HG03066 (cell line): Measurements from ENCODE around the gene WDR11.
"Not testable (repeated sequence)": the region's sequence is repeated elsewhere in the genome, so short reads cannot be mapped to it uniquely, and the experiment has no call there.

ENCODE experiments used
- ATAC-seq: cut with Tn5 transposase; IDR thresholded peaks from one replicate; pipeline ENCODE4 v1.9.1; 2021; ENCODE audit warnings: low read depth; ENCODE audit not compliant: unreplicated experiment

The WDR11 gene

GRCh38 chr10:120838941-120839340 is 12.2 kb upstream of the WDR11 start:
- no peak for ATAC-seq

DNA sequence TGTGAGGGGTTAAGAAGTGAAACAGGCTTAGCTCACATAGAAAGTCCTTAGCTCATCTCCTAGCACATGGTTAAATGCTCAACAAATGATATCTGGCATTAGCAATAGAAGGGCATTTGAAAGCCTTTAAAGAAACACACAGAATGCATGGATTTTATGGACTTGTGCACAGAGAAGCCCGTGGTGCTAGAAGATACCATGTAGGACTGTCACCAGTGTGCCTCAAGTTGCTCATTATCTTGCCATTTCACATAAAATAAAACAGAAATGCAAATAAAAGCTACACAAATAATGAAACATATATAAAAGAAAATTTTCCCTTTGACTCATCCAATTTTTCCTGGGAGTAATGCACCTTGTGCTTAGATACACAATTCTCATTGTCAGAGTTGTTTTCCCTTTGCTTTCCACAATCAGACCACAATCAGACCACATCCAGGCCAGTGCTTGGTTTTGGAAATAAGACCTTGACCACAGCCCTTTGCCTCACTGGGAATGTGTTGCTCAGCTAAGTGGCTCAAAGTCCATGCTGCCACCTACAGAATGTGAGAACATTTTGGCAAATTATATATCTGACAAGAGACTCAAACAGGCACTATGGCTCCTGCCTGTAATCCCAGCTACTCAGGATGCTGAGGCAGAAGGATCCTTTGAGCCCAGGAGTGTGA is 9.5 kb upstream of the WDR11 start:
- no peak for ATAC-seq

DNA sequence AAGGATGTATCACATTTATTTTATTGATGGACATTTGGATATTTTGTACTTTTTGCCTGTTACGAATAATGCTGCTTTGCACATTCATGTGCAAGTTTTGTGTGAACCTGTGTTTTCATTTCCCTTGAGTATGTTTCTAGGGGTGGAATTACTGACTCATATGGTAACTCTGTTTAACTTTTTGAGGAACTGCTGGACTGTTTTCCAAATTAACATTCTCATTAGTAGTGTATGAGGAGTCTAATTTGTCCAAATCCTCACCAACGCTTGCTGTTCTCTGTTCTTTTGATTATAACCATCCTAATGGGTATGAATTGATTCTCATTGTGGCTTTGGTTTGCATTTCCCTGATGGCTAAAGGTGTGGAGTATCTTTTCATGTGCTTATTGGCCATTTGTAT is 3.2 kb downstream of the WDR11 start:
- ATAC-seq: no peak

DNA sequence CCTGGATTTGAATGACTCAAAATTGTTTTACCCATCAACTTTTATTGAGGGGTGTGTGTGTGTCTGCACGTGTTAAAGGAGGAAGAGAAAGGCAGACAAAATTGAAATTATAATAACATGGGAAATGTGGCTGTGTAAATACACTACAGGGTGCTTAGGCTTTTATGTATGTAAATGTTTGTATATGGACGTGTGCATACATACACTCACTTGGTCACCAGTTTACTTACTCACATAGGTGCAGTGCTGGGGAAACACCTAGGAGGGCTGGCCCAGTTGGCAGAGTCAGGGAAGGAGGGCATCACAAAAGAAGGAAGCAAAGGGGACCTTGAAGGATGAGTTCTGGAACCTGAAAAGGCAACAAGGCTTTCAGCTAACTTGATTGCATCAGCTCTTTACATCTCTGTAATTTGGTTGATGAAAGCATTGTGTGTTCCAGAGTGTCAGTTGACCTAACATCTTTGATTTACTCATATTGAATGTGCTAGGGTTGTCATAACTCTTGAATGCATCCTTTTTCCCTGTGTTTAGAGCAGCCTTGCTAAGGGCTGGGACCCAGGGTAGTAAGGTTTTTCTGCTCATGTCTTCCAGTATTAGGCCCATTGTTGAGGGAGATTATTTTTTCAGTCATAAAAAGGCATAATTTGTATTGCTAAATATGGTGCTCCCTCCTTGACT is 10.2 kb downstream of the WDR11 start:
- no peak for ATAC-seq

DNA sequence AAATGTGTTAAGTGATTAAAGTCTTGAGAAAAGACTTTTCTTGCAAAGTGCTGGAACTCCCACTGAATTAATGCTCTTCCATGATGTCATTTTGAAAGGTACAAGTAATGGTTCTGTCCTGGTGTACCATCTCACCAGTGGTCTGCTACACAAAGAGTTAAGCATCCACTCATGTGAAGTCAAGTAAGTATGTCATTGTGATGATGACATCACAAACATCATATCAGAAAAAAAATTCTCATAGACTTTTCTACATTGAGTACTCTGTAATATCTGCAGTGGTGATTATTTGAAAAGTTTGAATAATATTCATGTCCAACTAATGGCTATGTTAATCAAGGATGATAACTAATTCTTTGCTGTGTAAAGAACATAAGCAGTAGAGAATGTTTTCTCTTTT is 22.6 kb downstream of the WDR11 start:
- ATAC-seq: no peak

- no peak for ATAC-seq
Observed at GRCh38 chr10:120883071-120883470, 31.9 kb downstream of the WDR11 start.

- ATAC-seq: no peak
Observed at GRCh38 chr10:120887482-120887881, 36.3 kb downstream of the WDR11 start.

DNA sequence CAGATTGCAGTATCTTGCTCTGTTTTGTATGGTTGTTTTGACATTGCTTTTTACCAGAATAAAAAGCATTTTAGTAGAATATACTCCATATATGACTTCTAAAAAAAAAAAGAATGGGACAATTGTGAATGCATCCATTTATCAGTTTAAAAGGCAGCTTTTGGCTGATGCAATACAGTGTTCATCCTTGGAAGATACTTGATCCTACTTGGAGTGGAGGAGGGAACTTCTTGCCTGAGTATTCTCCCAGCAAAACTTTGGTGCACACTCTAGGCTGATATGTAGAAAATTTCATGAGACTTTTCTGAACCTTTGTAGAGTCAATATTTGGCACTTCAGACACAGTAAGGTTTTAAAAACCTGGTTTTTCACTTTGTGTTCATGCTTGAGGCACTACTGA is 40.2 kb downstream of the WDR11 start:
- no peak for ATAC-seq

DNA sequence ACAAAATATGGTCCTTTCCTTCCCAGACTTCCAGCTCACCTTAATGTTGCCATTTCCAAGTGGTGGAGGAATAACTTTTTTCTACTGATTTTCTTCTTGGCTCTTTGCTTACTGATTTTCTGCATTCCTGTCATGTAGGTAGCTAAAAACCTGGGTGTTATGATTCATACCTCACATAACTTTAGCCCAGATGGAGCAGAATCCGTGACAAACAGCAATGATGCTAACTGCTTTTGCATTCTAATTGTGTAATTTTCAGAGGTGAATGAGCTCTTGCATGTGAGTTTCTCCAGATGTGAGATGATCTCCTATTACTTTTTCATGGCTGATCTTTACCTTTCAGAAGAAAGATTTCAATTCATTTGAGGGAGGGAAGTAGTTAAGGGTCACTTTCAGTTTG is 43.4 kb downstream of the WDR11 start:
- no peak for ATAC-seq

DNA sequence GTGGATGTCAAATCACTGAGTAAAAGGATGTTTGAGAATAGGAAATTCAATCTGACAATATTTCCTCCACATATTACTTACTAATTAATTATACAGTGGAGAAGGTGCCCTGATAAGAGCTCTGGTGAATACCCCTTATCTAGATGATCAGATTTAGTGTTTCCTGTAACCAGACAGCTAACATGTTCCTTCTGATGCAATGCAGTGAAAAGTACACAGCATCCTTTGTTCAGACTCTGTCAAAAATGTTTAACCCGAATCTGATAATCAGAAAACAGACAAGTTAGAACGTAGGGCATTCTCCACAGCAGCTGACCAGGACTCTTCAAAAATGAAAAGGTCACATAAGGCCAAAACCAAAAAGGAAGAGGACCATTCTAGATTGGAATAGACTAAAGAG is 46.2 kb downstream of the WDR11 start:
- no peak for ATAC-seq

- no peak for ATAC-seq
Observed at GRCh38 chr10:120905268-120905667, 54.1 kb downstream of the WDR11 start.

DNA sequence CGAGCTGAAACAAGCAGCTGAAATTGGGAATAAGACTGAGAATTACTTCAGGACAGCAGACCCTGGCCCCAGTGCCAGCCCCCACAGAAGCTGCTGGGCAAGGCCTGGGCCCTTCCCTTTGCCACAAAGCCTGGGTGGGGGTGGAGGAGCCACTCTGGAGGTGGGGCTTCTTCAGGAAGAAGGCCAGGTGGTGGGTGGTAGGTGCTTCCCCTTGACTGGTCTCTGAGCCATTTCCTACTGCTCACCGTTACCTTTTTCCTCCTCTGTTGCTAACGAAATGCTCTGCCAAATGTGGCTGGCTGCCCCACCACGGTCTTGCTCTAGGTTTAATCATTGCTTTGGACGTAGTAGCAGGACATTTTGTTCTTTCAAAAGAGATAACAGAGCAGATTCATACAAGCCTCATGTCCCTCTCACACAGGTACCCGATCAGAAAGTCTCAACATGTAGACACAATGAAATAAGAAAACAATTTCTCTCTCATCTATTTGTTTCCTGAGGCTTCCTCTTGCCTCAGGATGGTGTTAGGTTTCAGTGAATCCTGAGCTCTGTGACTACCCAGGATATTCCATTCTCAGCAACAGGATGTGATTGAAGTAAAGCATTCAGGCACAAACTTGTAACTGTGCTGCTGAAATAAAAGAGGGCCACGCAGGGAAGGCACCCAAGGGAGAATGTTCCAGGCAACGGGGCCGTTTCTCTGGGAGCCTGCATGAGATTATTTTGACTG is 66.5 kb downstream of the WDR11 start:
- no peak for ATAC-seq

DNA sequence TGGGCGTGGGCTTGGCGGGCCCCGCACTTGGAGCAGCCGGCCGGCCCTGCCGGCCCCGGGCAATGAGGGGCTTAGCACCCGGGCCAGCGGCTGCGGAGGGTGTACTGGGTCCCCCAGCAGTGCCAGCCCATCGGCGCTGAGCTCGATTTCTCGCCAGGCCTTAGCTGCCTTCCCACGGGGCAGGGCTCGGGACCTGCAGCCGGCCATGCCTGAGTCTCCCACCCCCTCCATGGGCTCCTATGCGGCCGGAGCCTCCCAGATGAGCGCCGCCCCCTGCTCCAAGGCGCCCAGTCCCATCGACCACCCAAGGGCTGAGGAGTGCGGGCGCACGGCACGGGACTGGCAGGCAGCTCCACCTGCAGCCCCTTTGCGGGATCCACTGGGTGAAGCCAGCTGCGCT is 72.7 kb downstream of the WDR11 start:
- ATAC-seq: not testable (repeated sequence)

DNA sequence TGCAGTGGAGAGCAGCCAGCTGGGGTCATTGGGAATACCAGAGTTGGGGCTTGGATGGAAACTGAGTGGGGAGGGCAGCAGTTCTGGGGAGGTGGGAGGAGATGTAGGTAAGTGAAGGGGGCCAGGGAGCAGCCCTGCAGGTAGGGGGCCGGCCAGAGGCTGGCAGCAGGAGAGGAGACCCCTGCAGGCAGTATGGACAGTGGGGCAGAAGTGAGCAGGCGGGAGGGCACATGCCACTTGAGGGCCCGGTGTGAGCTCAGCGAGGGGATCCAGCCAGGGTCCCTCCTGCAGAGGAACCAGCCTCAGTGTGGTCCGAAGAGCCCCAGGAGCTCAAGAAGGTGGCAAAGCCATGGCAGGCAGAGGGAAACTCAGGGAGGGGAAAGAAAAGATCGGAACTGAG is 75.4 kb downstream of the WDR11 start:
- no peak for ATAC-seq

GRCh38 chr10:120927352-120927751 is 76.2 kb downstream of the WDR11 start:
- no peak for ATAC-seq

GRCh38 chr10:120929166-120929565 is 78.0 kb downstream of the WDR11 start:
- ATAC-seq: no peak

- ATAC-seq: no peak
Observed at GRCh38 chr10:120931423-120931822, 80.3 kb downstream of the WDR11 start.

GRCh38 chr10:120931999-120932398 is 80.8 kb downstream of the WDR11 start:
- ATAC-seq: no peak

GRCh38 chr10:120938822-120939221 is 87.7 kb downstream of the WDR11 start:
- ATAC-seq: no peak

- ATAC-seq: no peak
Observed at GRCh38 chr10:120940299-120940900, 89.2 kb downstream of the WDR11 start.

GRCh38 chr10:120941501-120941900 is 90.3 kb downstream of the WDR11 start:
- no peak for ATAC-seq
